Heart left ventricle (tissue), 16 donors: Measurements from ENCODE around the gene PLIN5. TPM values are rescaled to one million over a fixed set of nuclear protein-coding genes. Genes with fewer than 3 reads are reported as not detected.
A peak's percentile ranks its signal among the peaks of the same experiment; 100 is the strongest.

Experiments
- ATAC-seq, 4 donors: fragments of 200-7000 bp; cut with Tn5 transposase; one replicate each; pipeline ENCODE4 v1.9.1; 2020 to 2022; ENCODE audit warnings: moderate library complexity in 4 of 4, mild to moderate bottlenecking in 3 of 4, moderate number of reproducible peaks in 1 of 4
- DNase-seq, 5 donors: peaks; one replicate each; pipeline ENCODE4 v3.0.0-alpha.2; 2020
- H3K27ac ChIP-seq, 12 donors: fragments of 200-600 bp; sonication (generic) in 4 of 12; one replicate each; pipeline versions ENCODE4 v1.5.0 to v1.8.0; 2016 to 2022; ENCODE audit warnings: mild to moderate bottlenecking in 2 of 12
- H3K27me3 ChIP-seq, 9 donors: fragments of 200-600 bp; sonication (generic) in 2 of 9; one replicate each; pipeline versions ENCODE4 v1.5.1 to v1.8.0; 2016 to 2022; ENCODE audit warnings: mild to moderate bottlenecking in 3 of 9
- H3K36me3 ChIP-seq, 9 donors: fragments of 200-600 bp; sonication (generic) in 2 of 9; one replicate each; pipeline versions ENCODE4 v1.5.0 to v1.8.0; 2018 to 2022; ENCODE audit warnings: mild to moderate bottlenecking in 2 of 9
- H3K4me1 ChIP-seq, 12 donors: fragments of 200-600 bp; sonication (generic) in 4 of 12; one replicate each; pipeline versions ENCODE4 v1.5.0 to v1.8.0; 2016 to 2022; ENCODE audit warnings: mild to moderate bottlenecking in 3 of 12
- H3K4me3 ChIP-seq, 12 donors: fragments of 200-600 bp; sonication (generic) in 4 of 12; one replicate each; pipeline versions ENCODE4 v1.5.0 to v1.8.0; 2017 to 2022; ENCODE audit warnings: mild to moderate bottlenecking in 9 of 12, moderate library complexity in 4 of 12
- H3K9me3 ChIP-seq, 12 donors: fragments of 200-600 bp; sonication (generic) in 4 of 12; one replicate each; pipeline versions ENCODE4 v1.5.0 to v1.8.0; 2016 to 2022; ENCODE audit warnings: mild to moderate bottlenecking in 1 of 12
- POLR2A ChIP-seq, 2 donors: fragments of 450-650 bp; IDR thresholded peaks; one replicate each; pipeline ENCODE4 v1.6.1; 2017; ENCODE audit warnings: antibody characterized with exemption in 2 of 2, mild to moderate bottlenecking in 2 of 2, moderate library complexity in 2 of 2
- WGBS, 4 donors: extraction: QIAGEN DNeasy Blood & Tissue Kit in 2 of 4; methylation state at CpG; one replicate each; pipeline versions ENCODE4 v1.1.5 to v1.1.7; 2013 to 2018; 5-methylcytosine and 5-hydroxymethylcytosine counted together
- intact Hi-C, 10 donors: fragments of 100-400 bp; cut with DNase I; formaldehyde crosslinking; loops; one replicate each; pipeline versions ENCODE4 v1.11.1 to v1.14.2; 2022
- polyA plus RNA-seq, 2 donors: library from polyadenylated mRNA; stranded (reverse); fragments of 200-250 nt; gene quantifications; one replicate each; pipeline ENCODE4 v1.2.3, GENCODE V29; 2013
- total RNA-seq, 9 donors: library from RNA; depleted of rRNA in 2 of 9; stranded (reverse); fragments of >200 nt in 2 of 9; fragmentation: NEBNext Ultra II Directional in 3 of 9; extraction: Animal tissue kit (Norgen Biotek cat#: 25700) in 3 of 9; gene quantifications; one replicate each; pipeline versions ENCODE4 v1.1.0 to v1.2.4, GENCODE V29; 2016 to 2023
- TF ChIP-seq, protein P1 (sequence below), 12 donors: fragments of 200-600 bp; sonication (generic) in 4 of 12; IDR thresholded peaks; one replicate each; pipeline versions ENCODE4 v1.5.0 to v1.8.0; 2018 to 2022; ENCODE audit warnings: antibody characterized with exemption in 12 of 12, mild to moderate bottlenecking in 5 of 12
- donor health status: ischemic (EF 13 %, LVEDD 7.1; RV severe dilation, severe dysfunction).
- donor health status: healthy with polysubstance abuse.
- donor health status: DM: no; HTN: yes; CAD: no.
- donor health status: DM: no; HTN: no; CAD: no.
- donor health status: ischemic (EF 25% LVEDD 6.9; RV normal size, moderate dysfunction).
- donor health status: ischemic (EF 25% LVEDD 5.7; RV mildly dilated, moderate dysfunction).
- donor health status: healthy.
- donor health status: DM: yes; HTN: yes; CAD: no.
- donor health status: ischemic (EF 35%, LVEDD 5.7; RV mildly dilated, moderate dysfunction).
- donor health status: nonischemic (EF 11% LVEDD 7.7; RV severe dilation, severe dysfunction).
- donor health status: DM: yes; HTN: yes; CAD: no.
- donor health status: PGD.
- donor health status: ischemic (EF 29% LVEDD 5.4; RV normal size, mild dysfunction).
- donor health status: nonischemic (EF 23%, LVEDD 6.1; RV moderate dilation, normal function).

PLIN5 gene
- total and polyA plus RNA-seq, 11 donors, result 17.5 to 88.6 (median 42.7) TPM

DNA sequence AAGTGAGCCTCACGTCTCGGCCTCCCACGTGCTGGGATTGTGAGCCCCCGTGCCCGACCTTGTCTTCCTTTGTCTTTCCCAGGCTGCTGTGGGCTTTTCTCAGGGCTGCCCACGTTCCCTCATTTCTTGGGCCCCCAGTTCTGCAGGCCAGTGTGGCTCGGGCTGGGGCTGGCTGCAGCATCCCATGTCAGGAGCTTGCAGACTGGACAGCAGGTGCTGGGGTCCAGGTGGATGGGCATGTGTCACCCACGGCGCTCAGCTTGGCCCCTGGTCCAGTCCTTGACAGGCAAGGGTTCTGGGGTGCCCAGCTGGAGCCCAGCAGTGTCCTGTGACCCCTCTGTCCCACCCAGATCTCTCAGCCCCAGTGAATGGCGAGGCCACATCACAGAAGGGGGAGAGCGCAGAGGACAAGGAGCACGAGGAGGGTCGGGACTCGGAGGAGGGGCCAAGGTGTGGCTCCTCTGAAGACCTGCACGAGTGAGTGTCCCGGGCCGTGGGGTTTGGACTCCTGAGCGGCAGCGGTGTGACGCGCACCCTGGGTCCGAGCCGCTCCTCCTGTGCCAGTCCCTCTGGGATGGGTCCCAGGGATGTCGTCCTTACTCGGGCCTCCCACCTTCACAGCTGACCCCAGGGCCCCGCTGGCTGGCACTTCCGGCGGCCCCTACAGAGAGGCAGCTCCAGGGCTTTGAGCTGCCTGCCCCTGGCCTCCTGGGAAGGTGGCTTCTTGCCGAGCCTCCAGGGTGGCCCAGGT, 34.0 kb downstream of the PLIN5 start:
- DNase-seq (peak in 2 of 5 donors; percentile 5 to 12), ATAC-seq (peak in 1 of 4 donors; percentile 4)
- TF ChIP-seq, protein P1, sequence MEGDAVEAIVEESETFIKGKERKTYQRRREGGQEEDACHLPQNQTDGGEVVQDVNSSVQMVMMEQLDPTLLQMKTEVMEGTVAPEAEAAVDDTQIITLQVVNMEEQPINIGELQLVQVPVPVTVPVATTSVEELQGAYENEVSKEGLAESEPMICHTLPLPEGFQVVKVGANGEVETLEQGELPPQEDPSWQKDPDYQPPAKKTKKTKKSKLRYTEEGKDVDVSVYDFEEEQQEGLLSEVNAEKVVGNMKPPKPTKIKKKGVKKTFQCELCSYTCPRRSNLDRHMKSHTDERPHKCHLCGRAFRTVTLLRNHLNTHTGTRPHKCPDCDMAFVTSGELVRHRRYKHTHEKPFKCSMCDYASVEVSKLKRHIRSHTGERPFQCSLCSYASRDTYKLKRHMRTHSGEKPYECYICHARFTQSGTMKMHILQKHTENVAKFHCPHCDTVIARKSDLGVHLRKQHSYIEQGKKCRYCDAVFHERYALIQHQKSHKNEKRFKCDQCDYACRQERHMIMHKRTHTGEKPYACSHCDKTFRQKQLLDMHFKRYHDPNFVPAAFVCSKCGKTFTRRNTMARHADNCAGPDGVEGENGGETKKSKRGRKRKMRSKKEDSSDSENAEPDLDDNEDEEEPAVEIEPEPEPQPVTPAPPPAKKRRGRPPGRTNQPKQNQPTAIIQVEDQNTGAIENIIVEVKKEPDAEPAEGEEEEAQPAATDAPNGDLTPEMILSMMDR (IDR thresholded peaks at IDR 0.05), result no peak
- TF ChIP-seq POLR2A (IDR thresholded peaks at IDR 0.05), result no peak
- Histone ChIP-seq H3K27ac (peak overlapping the region in 2 of 12 donors; percentile 19 to 31), H3K9me3 (no peaks in the 10 kb centered on the region), H3K36me3 (peaks cover 0 to 96% (median 86%) of the 10 kb centered on the region in 9 donors), H3K27me3 (no peaks in the 10 kb centered on the region), H3K4me1 (no peaks in the 10 kb centered on the region), H3K4me3 (no peak overlapping the region)
- 92 to 93% (median 92%) methylated on average over 23 to 29 of the region's 29 CpGs for WGBS, 4 donors
- intact Hi-C loops, result no loop called here

DNA sequence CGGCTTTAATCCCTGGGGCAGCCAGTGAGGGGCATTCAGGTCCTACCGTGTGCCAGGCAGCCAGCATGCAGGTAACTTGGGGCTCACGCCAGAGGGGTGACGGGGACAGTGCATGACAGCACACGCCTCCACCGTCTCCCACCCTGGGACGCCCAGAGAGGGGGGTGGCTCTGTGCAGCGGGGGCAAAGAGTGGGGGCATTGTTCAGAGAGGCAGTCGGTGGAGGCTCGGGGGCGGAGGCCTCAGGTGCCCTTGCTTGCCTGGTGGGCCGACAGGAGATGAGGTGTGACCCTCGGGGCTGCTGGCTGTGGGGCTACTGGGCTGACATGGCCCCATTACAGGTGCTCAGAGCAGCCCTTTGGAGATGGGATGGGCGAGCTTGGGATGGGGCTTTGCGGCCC, 35.2 kb downstream of the PLIN5 start:
- TF ChIP-seq, protein P1 (IDR thresholded peaks at IDR 0.05), result no peak
- TF ChIP-seq POLR2A (IDR thresholded peaks at IDR 0.05), result no peak
- ATAC-seq (peak in 1 of 4 donors; percentile 15), DNase-seq (peak in 2 of 5 donors; percentile 8 to 16)
- H3K36me3 ChIP-seq, result peaks cover 0 to 96% (median 82%) of the 10 kb centered on the region in 9 donors
- no peaks in the 10 kb centered on the region for H3K4me1 ChIP-seq
- H3K4me3 ChIP-seq, result no peak overlapping the region
- no peaks in the 10 kb centered on the region for H3K27me3 ChIP-seq
- WGBS, 4 donors, result 90 to 95% (median 93%) methylated on average over 11 to 15 of the region's 15 CpGs
- no peak overlapping the region for H3K27ac ChIP-seq
- no peaks in the 10 kb centered on the region for H3K9me3 ChIP-seq
- intact Hi-C loops, result no loop called here

- no peaks in the 10 kb centered on the region for H3K9me3 ChIP-seq
- DNase-seq, result no peak
- no peak overlapping the region for H3K4me3 ChIP-seq
- no peaks in the 10 kb centered on the region for H3K4me1 ChIP-seq
- ATAC-seq, result no peak
- intact Hi-C loops, result no loop called here
- H3K36me3 ChIP-seq, result peaks cover 0 to 96% (median 82%) of the 10 kb centered on the region in 9 donors
- H3K27me3 ChIP-seq, result no peaks in the 10 kb centered on the region
- WGBS, 4 donors, result 95 to 97% (median 96%) methylated on average over 23 of the region's 23 CpGs
- H3K27ac ChIP-seq, result no peak overlapping the region
- TF ChIP-seq, protein P1 (IDR thresholded peaks at IDR 0.05), result no peak
- TF ChIP-seq POLR2A (IDR thresholded peaks at IDR 0.05), result no peak
Measured at GRCh38 chr19:4499318-4499717, 35.7 kb downstream of the PLIN5 start.

GRCh38 chr19:4498694-4499093, 36.3 kb downstream of the PLIN5 start:
- peaks cover 2 to 96% (median 84%) of the 10 kb centered on the region in 9 donors for H3K36me3 ChIP-seq
- no peak for ATAC-seq
- TF ChIP-seq, protein P1 (IDR thresholded peaks at IDR 0.05), result no peak
- no peak for TF ChIP-seq POLR2A (IDR thresholded peaks at IDR 0.05)
- WGBS, 4 donors, result 88 to 100% (median 97%) methylated on average over 9 to 12 of the region's 12 CpGs
- no peaks in the 10 kb centered on the region for H3K27me3 ChIP-seq
- DNase-seq, result no peak
- H3K9me3 ChIP-seq, result no peaks in the 10 kb centered on the region
- H3K4me1 ChIP-seq, result no peaks in the 10 kb centered on the region
- H3K27ac ChIP-seq, result no peak overlapping the region
- H3K4me3 ChIP-seq, result no peak overlapping the region
- intact Hi-C loops, result no loop called here
